DOHH2 (cell line): ENCODE results near the gene DNAJB5.
"Not testable (repeated sequence)": the region's sequence is repeated elsewhere in the genome, so short reads cannot be mapped to it uniquely, and the experiment has no call there.

Source experiments
- H3F3A ChIP-seq: fragments of 200-600 bp; sonication (generic), shearing (Covaris generic); 2 replicates; pipeline ENCODE4 v1.6.0; 2016; ENCODE audit warnings: antibody characterized with exemption, mild to moderate bottlenecking; ENCODE audit not compliant: control insufficient read depth, insufficient read depth
- H3K27ac ChIP-seq: fragments of 200-600 bp; sonication (generic); 2 replicates; pipeline ENCODE4 v1.5.1; 2014; ENCODE audit warnings: low read depth, mild to moderate bottlenecking, low read length, moderate library complexity
- H3K27me3 ChIP-seq: fragments of 200-600 bp; sonication (generic); 2 replicates; pipeline ENCODE4 v1.6.1; 2014; ENCODE audit warnings: mild to moderate bottlenecking, low read length, mixed read lengths; ENCODE audit not compliant: control insufficient read depth
- H3K36me3 ChIP-seq: fragments of 200-600 bp; sonication (generic); 2 replicates; pipeline ENCODE4 v1.6.1; 2014; ENCODE audit warnings: mild to moderate bottlenecking, low read length, moderate library complexity, mixed read lengths; ENCODE audit not compliant: control insufficient read depth
- H3K4me1 ChIP-seq: fragments of 200-600 bp; sonication (generic); 2 replicates; pipeline ENCODE4 v1.6.1; 2014; ENCODE audit warnings: mild to moderate bottlenecking, low read length, mixed read lengths; ENCODE audit not compliant: control insufficient read depth
- H3K4me2 ChIP-seq: fragments of 200-600 bp; sonication (generic); 2 replicates; pipeline ENCODE4 v1.6.0; 2014; ENCODE audit warnings: mild to moderate bottlenecking, low read length, moderate library complexity
- H3K4me3 ChIP-seq: fragments of 200-600 bp; sonication (generic); 2 replicates; pipeline ENCODE4 v1.5.1; 2014; ENCODE audit warnings: mild to moderate bottlenecking, low read length, mixed read lengths
- H3K79me2 ChIP-seq: fragments of 200-600 bp; sonication (generic); 2 replicates; pipeline ENCODE4 v1.6.1; 2014; ENCODE audit warnings: mild to moderate bottlenecking, low read length, mixed read lengths; ENCODE audit not compliant: control insufficient read depth
- H3K9me2 ChIP-seq: fragments of 200-600 bp; sonication (generic); replicated peaks from 2 replicates; pipeline ENCODE4 v1.6.1; 2014; ENCODE audit warnings: mild to moderate bottlenecking, low read length, mixed read lengths; ENCODE audit not compliant: control insufficient read depth
- H3K9me3 ChIP-seq: fragments of 200-600 bp; sonication (generic); 2 replicates; pipeline ENCODE4 v1.6.1; 2014; ENCODE audit warnings: antibody characterized with exemption, low read length, mixed read lengths; ENCODE audit not compliant: control insufficient read depth, insufficient read depth
- H4K20me1 ChIP-seq: fragments of 200-600 bp; sonication (generic); 2 replicates; pipeline ENCODE4 v1.6.0; 2014; ENCODE audit warnings: low read depth, mild to moderate bottlenecking, antibody characterized with exemption, low read length, moderate library complexity; ENCODE audit not compliant: control insufficient read depth, insufficient read depth
- CTCF ChIP-seq: fragments of 200-600 bp; sonication (generic); IDR thresholded peaks from one replicate; pipeline ENCODE4 v1.5.1; 2014; ENCODE audit warnings: antibody characterized with exemption, mild to moderate bottlenecking, low read depth, low read length; ENCODE audit not compliant: poor library complexity, severe bottlenecking
- EZH2phosphoT487 ChIP-seq: fragments of 200-600 bp; sonication (generic); IDR thresholded peaks from 2 replicates; pipeline ENCODE4 v1.6.1; 2017; ENCODE audit warnings: borderline replicate concordance, mild to moderate bottlenecking, antibody characterized with exemption, low read length, moderate library complexity, mixed read lengths

Gene DNAJB5

GRCh38 chr9:35001285-35001677 lies 11.7 kb downstream of the DNAJB5 start:
- Histone ChIP-seq H3K27me3 (peaks cover 6% of the 10 kb centered on the region; the same call in 1 of the 2 replicates), H3K4me1 (no peaks in the 10 kb centered on the region), H3K79me2 (no peaks in the 10 kb centered on the region), H3K9me3 (no peaks in the 10 kb centered on the region), H3F3A (no peaks in the 10 kb centered on the region), H3K36me3 (no peaks in the 10 kb centered on the region), H3K9me2 (no peaks in the 10 kb centered on the region), H3K27ac (no peak overlapping the region), H3K4me3 (no peak overlapping the region), H4K20me1 (no peaks in the 10 kb centered on the region), H3K4me2 (no peak overlapping the region)
- TF ChIP-seq CTCF (no peak), EZH2phosphoT487 (no peak)

DNA sequence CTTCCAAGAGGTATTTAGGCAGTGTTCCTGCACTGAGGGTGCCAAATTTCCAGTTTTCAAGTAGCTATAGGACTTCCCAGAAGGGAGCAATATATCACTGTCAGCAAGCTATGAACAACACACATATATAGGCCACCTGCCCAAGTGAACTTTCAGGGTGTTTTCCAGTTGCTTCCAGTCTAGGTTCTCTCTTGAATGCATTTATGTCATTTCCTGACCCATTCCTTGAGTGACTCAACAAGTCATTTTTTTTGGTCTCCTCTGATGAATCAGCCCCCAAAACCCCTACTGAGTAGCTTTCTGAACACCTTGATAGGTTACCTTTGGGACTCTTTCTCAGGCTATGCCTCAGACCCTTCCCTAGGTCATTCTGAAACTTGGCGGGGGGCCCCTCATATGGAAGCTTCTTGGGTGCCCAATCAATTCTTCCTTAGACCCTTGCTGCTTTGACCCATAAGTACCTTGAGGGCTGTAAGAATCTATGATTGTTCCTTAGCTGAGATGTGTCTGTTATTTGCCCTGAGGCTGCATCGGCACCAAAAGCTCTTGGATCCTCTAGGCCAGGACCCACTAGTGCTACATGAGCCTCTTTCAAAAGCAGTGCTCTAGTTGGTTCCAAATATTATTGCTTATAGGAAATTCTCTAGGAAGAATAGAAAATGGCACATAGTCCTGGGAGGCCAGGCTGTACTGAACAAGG lies 12.4 kb downstream of the DNAJB5 start:
- Histone ChIP-seq H3K27me3 (peaks cover 6% of the 10 kb centered on the region; the same call in 1 of the 2 replicates), H3K27ac (no peak overlapping the region), H3K36me3 (no peaks in the 10 kb centered on the region), H3K4me1 (no peaks in the 10 kb centered on the region), H4K20me1 (no peaks in the 10 kb centered on the region), H3K79me2 (no peaks in the 10 kb centered on the region), H3K9me3 (no peaks in the 10 kb centered on the region), H3K4me2 (no peak overlapping the region), H3K9me2 (no peaks in the 10 kb centered on the region), H3K4me3 (no peak overlapping the region), H3F3A (no peaks in the 10 kb centered on the region)
- TF ChIP-seq CTCF (no peak), EZH2phosphoT487 (no peak)

DNA sequence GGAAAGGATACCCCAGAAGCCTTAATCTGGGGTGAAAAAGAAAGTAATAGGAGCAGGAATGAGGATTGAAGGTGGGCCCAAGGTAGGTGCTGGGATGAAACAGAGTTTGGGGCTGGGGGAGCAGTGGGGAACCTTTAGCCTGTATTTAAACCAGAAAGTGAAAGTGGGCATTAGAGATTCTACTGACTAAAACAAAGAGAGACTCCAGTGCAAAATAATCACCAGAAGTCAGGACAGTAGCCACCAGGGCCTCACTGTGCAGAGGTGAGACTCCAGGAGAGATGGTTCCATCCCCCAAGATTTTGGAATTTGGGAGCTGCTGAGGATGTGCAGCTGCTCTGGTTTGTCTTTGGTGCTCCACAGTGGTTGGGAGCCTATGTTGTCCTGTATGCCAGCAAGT lies 13.1 kb downstream of the DNAJB5 start:
- H3K27me3 ChIP-seq: peaks cover 6% of the 10 kb centered on the region; the same call in 1 of the 2 replicates
- TF ChIP-seq EZH2phosphoT487: no peak
- no peak for TF ChIP-seq CTCF
- no peaks in the 10 kb centered on the region for H3K36me3 ChIP-seq
- H3K4me3 ChIP-seq: no peak overlapping the region
- H3K4me2 ChIP-seq: no peak overlapping the region
- no peaks in the 10 kb centered on the region for H3K9me3 ChIP-seq
- no peaks in the 10 kb centered on the region for H3K9me2 ChIP-seq
- no peaks in the 10 kb centered on the region for H3F3A ChIP-seq
- no peaks in the 10 kb centered on the region for H3K4me1 ChIP-seq
- H3K27ac ChIP-seq: no peak overlapping the region
- no peaks in the 10 kb centered on the region for H4K20me1 ChIP-seq
- H3K79me2 ChIP-seq: no peaks in the 10 kb centered on the region

- not testable (repeated sequence) for H3K36me3 ChIP-seq, H3F3A ChIP-seq, H4K20me1 ChIP-seq
Measured at GRCh38 chr9:35004299-35004698, 14.8 kb downstream of the DNAJB5 start.

More at GRCh38 chr9:35004299-35004698, 14.8 kb downstream of the DNAJB5 start:
- not testable (repeated sequence) for H3K4me2 ChIP-seq, H3K27me3 ChIP-seq, H3K4me3 ChIP-seq, H3K9me2 ChIP-seq, H3K27ac ChIP-seq, H3K4me1 ChIP-seq, H3K79me2 ChIP-seq, H3K9me3 ChIP-seq
